ENCODE results near the gene GPC2. TPM values are rescaled to one million over a fixed set of nuclear protein-coding genes. Genes with fewer than 3 reads are reported as not detected.
A peak's percentile ranks its signal among the peaks of the same experiment; 100 is the strongest.
"Not testable (repeated sequence)": the region's sequence is repeated elsewhere in the genome, so short reads cannot be mapped to it uniquely, and the experiment has no call there.

The GPC2 gene
- total and polyA plus RNA-seq, 7 donors, result 0.41 to 5.3 (median 0.71) TPM; not detected in 2

- intact Hi-C loops (cut with DNase I), result loop anchor here (2.0 to 10.0 kb wide), 2 partner anchors 85 to 233 kb away; no protein-coding TSS in a partner anchor
- DNase-seq, result peak; percentile 89
- TF ChIP-seq CTCF (IDR thresholded peaks at IDR 0.05), result peak in 2 of 4 experiments; percentile 22 to 52
- not testable (repeated sequence) for H3K27ac ChIP-seq, H3K4me1 ChIP-seq, H3K4me3 ChIP-seq, H3K9me3 ChIP-seq, H3K27me3 ChIP-seq
- H3K36me3 ChIP-seq, result peaks cover 0 to 24% (median 0%) of the 10 kb centered on the region in 4 donors
- 1% methylated on average over 2 of the region's 5 CpGs; no CpG with 5 or more reads in 1 of the 2 donors for WGBS, 2 donors
Measured at GRCh38 chr7:100217934-100218333, 40.8 kb upstream of the GPC2 start.

- H3K4me1 ChIP-seq, result no peaks in the 10 kb centered on the region
- no peaks in the 10 kb centered on the region for H3K9me3 ChIP-seq
- peak overlapping the region in 2 of 4 donors; percentile 27 to 41 for H3K27ac ChIP-seq
- peak; percentile 85 for DNase-seq
- WGBS, 2 donors, result 77 to 78% methylated on average over 6 of the region's 6 CpGs
- no peaks in the 10 kb centered on the region for H3K27me3 ChIP-seq
- no peak for TF ChIP-seq EP300 (IDR thresholded peaks at IDR 0.05)
- TF ChIP-seq POLR2AphosphoS5 (IDR thresholded peaks at IDR 0.05), result peak in 2 of 4 donors; percentile 13 to 16
- intact Hi-C loops (cut with DNase I), result loop anchor here (2.0 to 10.0 kb wide), 2 partner anchors 83 to 231 kb away; no protein-coding TSS in a partner anchor
- peaks cover 0 to 5% (median 0%) of the 10 kb centered on the region in 4 donors for H3K36me3 ChIP-seq
- no peak overlapping the region for H3K4me3 ChIP-seq
Measured at GRCh38 chr7:100215895-100216294, 38.7 kb upstream of the GPC2 start.

GRCh38 chr7:100214356-100214755 lies 37.2 kb upstream of the GPC2 start:
- H3K4me1 ChIP-seq, DNase-seq, H3K9me3 ChIP-seq, H3K4me3 ChIP-seq, H3K27ac ChIP-seq, H3K27me3 ChIP-seq, H3K36me3 ChIP-seq: not testable (repeated sequence)
- intact Hi-C loops (cut with DNase I), result loop anchor here (10.0 kb wide), 1 partner anchor 230 kb away; no protein-coding TSS in a partner anchor
- 20 to 72% methylated on average over 5 of the region's 5 CpGs for WGBS, 2 donors

GRCh38 chr7:100213672-100214071 lies 36.5 kb upstream of the GPC2 start:
- Histone ChIP-seq H3K9me3 (no peaks in the 10 kb centered on the region), H3K27me3 (no peaks in the 10 kb centered on the region), H3K27ac (no peak overlapping the region), H3K4me1 (no peaks in the 10 kb centered on the region), H3K36me3 (no peaks in the 10 kb centered on the region), H3K4me3 (no peak overlapping the region)
- intact Hi-C loops (cut with DNase I), result loop anchor here (10.0 kb wide), 1 partner anchor 229 kb away; no protein-coding TSS in a partner anchor
- TF ChIP-seq POLR2AphosphoS5 (IDR thresholded peaks at IDR 0.05) (no peak), EP300 (IDR thresholded peaks at IDR 0.05) (no peak), POLR2A (IDR thresholded peaks at IDR 0.05) (no peak), CTCF (IDR thresholded peaks at IDR 0.05) (no peak)
- no peak for DNase-seq
- 53 to 69% methylated on average over 6 of the region's 6 CpGs for WGBS, 2 donors

- DNase-seq, result no peak
- Histone ChIP-seq H3K4me3 (no peak overlapping the region), H3K9me3 (no peaks in the 10 kb centered on the region), H3K27ac (no peak overlapping the region), H3K27me3 (no peaks in the 10 kb centered on the region), H3K4me1 (no peaks in the 10 kb centered on the region), H3K36me3 (no peaks in the 10 kb centered on the region)
- 65 to 88% methylated on average over 5 of the region's 5 CpGs for WGBS, 2 donors
- no peak for TF ChIP-seq EP300 (IDR thresholded peaks at IDR 0.05)
- TF ChIP-seq POLR2A (IDR thresholded peaks at IDR 0.05), result no peak
- no peak for TF ChIP-seq POLR2AphosphoS5 (IDR thresholded peaks at IDR 0.05)
- no peak for TF ChIP-seq CTCF (IDR thresholded peaks at IDR 0.05)
- intact Hi-C loops (cut with DNase I), result loop anchor here (10.0 kb wide), 1 partner anchor 228 kb away; no protein-coding TSS in a partner anchor
Measured at GRCh38 chr7:100212631-100213286, 35.6 kb upstream of the GPC2 start.
